ENCODE data around the gene PACRG.

The PACRG gene

DNA sequence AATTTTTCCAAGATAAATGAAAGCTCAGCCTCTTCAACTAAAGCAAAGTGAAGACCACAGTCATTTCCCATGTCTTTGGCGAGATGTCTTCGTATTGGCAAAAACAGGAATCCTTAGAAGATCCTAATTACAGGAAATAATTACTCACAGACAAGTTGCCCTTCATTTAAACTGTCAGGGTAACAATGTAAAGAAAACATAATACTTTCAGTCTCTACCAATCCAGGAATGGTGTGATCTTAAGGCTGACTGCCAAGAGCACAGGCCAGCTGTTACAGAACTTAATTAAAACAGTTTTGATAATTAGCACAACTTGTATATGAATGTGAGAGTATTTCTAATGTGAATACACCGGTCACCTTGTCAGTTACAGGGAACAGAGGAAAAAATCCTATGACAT is 292.2 kb downstream of the PACRG start:
- Histone ChIP-seq H3K27me3 (ENCODE audit: control insufficient read depth, insufficient read depth, low read length) (no peaks in the 10 kb centered on the region), H3K4me3 (ENCODE audit: low read length) (no peak overlapping the region), H3K27ac (ENCODE audit: low read length) (no peak overlapping the region), H3K4me1 (ENCODE audit: control insufficient read depth, insufficient read depth, low read length) (no peaks in the 10 kb centered on the region), H3K36me3 (ENCODE audit: control insufficient read depth, insufficient read depth, low read length) (no peaks in the 10 kb centered on the region), H3K9me3 (ENCODE audit: control insufficient read depth, insufficient read depth, low read length) (no peaks in the 10 kb centered on the region)
- no peak for DNase-seq (ENCODE audit: low read depth, low spot score)
- WGBS (ENCODE audit: insufficient coverage, insufficient read length): no CpG with 5 or more reads among the region's 3 CpGs

GRCh38 chr6:163021054-163021453 is 293.3 kb downstream of the PACRG start:
- WGBS (ENCODE audit: insufficient coverage, insufficient read length): no CpG with 5 or more reads among the region's 5 CpGs
- H3K36me3 ChIP-seq (ENCODE audit: control insufficient read depth, insufficient read depth, low read length): no peaks in the 10 kb centered on the region
- no peak for DNase-seq (ENCODE audit: low read depth, low spot score)

GRCh38 chr6:163023700-163024099 is 295.9 kb downstream of the PACRG start:
- Histone ChIP-seq H3K4me3 (ENCODE audit: low read length) (no peak overlapping the region), H3K27ac (ENCODE audit: low read length) (no peak overlapping the region), H3K36me3 (ENCODE audit: control insufficient read depth, insufficient read depth, low read length) (no peaks in the 10 kb centered on the region), H3K9me3 (ENCODE audit: control insufficient read depth, insufficient read depth, low read length) (no peaks in the 10 kb centered on the region), H3K4me1 (ENCODE audit: control insufficient read depth, insufficient read depth, low read length) (peaks cover 3% of the 10 kb centered on the region; the same call in 1 of the 2 replicates), H3K27me3 (ENCODE audit: control insufficient read depth, insufficient read depth, low read length) (no peaks in the 10 kb centered on the region)
- no CpG with 5 or more reads among the region's 1 CpG for WGBS (ENCODE audit: insufficient coverage, insufficient read length)
- DNase-seq (ENCODE audit: low read depth, low spot score): no peak

More at GRCh38 chr6:163021054-163021453, 293.3 kb downstream of the PACRG start:
- H3K4me3 ChIP-seq (ENCODE audit: low read length): no peak overlapping the region
- H3K9me3 ChIP-seq (ENCODE audit: control insufficient read depth, insufficient read depth, low read length): no peaks in the 10 kb centered on the region
- no peak overlapping the region for H3K27ac ChIP-seq (ENCODE audit: low read length)
- no peaks in the 10 kb centered on the region for H3K27me3 ChIP-seq (ENCODE audit: control insufficient read depth, insufficient read depth, low read length)
- no peaks in the 10 kb centered on the region for H3K4me1 ChIP-seq (ENCODE audit: control insufficient read depth, insufficient read depth, low read length)

DNA sequence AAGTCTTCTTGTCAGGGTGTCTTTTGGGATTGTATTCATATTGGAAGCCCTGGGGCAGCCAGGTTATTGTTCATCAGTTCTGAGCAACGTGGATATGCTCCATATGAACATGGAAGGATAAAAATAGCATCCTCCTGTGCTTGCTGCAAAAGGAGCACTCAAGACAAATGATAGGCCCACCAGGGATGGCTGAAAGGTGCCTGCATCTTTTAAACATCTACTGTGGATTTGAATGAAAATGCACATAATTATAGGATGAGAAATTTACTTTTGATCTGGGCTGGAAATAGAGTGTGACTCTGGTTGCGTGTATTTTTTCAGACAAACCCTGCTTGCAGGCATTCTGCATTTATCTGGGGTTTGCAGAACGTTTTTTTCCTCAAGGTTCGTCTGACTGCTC is 299.1 kb downstream of the PACRG start:
- H3K27me3 ChIP-seq (ENCODE audit: control insufficient read depth, insufficient read depth, low read length): no peaks in the 10 kb centered on the region
- no peaks in the 10 kb centered on the region for H3K36me3 ChIP-seq (ENCODE audit: control insufficient read depth, insufficient read depth, low read length)
- WGBS (ENCODE audit: insufficient coverage, insufficient read length): no CpG with 5 or more reads among the region's 4 CpGs
- H3K4me1 ChIP-seq (ENCODE audit: control insufficient read depth, insufficient read depth, low read length): peaks cover 3% of the 10 kb centered on the region; the same call in 1 of the 2 replicates
- H3K4me3 ChIP-seq (ENCODE audit: low read length): no peak overlapping the region
- H3K9me3 ChIP-seq (ENCODE audit: control insufficient read depth, insufficient read depth, low read length): no peaks in the 10 kb centered on the region
- H3K27ac ChIP-seq (ENCODE audit: low read length): no peak overlapping the region
- DNase-seq (ENCODE audit: low read depth, low spot score): no peak

DNA sequence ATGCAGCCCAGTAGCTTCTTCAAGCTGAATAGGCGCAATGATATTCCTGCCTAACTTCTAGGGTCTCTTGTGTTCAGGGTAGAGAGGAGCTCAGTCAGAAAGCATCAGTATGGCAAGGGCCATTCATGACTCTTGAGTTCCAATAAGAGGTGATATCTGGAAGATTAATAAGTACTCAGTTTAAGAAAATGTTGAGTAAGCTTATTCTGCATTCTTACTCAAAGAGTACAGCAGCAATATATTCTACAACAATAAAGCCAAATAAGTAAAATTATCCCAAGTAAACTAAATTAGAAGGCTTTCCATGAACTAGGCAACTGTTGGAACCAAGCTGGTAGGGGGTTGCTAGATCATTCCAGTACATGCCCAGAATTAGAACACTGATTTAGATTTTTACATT is 303.2 kb downstream of the PACRG start:
- H3K4me1 ChIP-seq (ENCODE audit: control insufficient read depth, insufficient read depth, low read length): peaks cover 3% of the 10 kb centered on the region; the same call in 1 of the 2 replicates
- no peak overlapping the region for H3K4me3 ChIP-seq (ENCODE audit: low read length)
- no peaks in the 10 kb centered on the region for H3K9me3 ChIP-seq (ENCODE audit: control insufficient read depth, insufficient read depth, low read length)
- H3K27ac ChIP-seq (ENCODE audit: low read length): no peak overlapping the region
- no peaks in the 10 kb centered on the region for H3K27me3 ChIP-seq (ENCODE audit: control insufficient read depth, insufficient read depth, low read length)
- H3K36me3 ChIP-seq (ENCODE audit: control insufficient read depth, insufficient read depth, low read length): no peaks in the 10 kb centered on the region
- no CpG with 5 or more reads among the region's 1 CpG for WGBS (ENCODE audit: insufficient coverage, insufficient read length)
- DNase-seq (ENCODE audit: low read depth, low spot score): no peak

DNA sequence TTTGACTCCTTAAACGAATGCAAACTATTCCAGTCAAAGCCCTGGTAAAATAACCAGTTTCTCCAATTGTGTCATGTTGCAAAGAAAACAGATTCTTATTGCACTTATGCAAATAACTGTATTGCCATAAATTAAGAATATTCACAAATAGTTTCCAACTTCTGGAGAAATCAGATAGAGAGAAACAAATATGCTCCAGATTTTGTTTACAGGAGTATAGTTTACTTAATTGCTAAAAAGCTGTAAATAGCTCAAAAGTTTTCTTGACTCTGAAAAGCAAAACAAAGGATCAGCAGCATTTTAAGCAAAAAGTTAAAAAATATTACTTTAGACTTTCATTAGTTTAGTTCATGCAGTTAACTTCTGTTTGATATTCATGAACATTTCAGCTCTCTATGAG is 304.2 kb downstream of the PACRG start:
- no CpG with 5 or more reads among the region's 1 CpG for WGBS (ENCODE audit: insufficient coverage, insufficient read length)
- Histone ChIP-seq H3K9me3 (ENCODE audit: control insufficient read depth, insufficient read depth, low read length) (no peaks in the 10 kb centered on the region), H3K27ac (ENCODE audit: low read length) (no peak overlapping the region), H3K36me3 (ENCODE audit: control insufficient read depth, insufficient read depth, low read length) (no peaks in the 10 kb centered on the region), H3K4me3 (ENCODE audit: low read length) (no peak overlapping the region), H3K4me1 (ENCODE audit: control insufficient read depth, insufficient read depth, low read length) (peaks cover 3% of the 10 kb centered on the region; the same call in 1 of the 2 replicates), H3K27me3 (ENCODE audit: control insufficient read depth, insufficient read depth, low read length) (no peaks in the 10 kb centered on the region)
- no peak for DNase-seq (ENCODE audit: low read depth, low spot score)

GRCh38 chr6:163036160-163036645 is 308.4 kb downstream of the PACRG start:
- no CpG with 5 or more reads among the region's 3 CpGs for WGBS (ENCODE audit: insufficient coverage, insufficient read length)
- Histone ChIP-seq H3K36me3 (ENCODE audit: control insufficient read depth, insufficient read depth, low read length) (no peaks in the 10 kb centered on the region), H3K27ac (ENCODE audit: low read length) (no peak overlapping the region), H3K9me3 (ENCODE audit: control insufficient read depth, insufficient read depth, low read length) (no peaks in the 10 kb centered on the region), H3K4me3 (ENCODE audit: low read length) (no peak overlapping the region), H3K4me1 (ENCODE audit: control insufficient read depth, insufficient read depth, low read length) (no peaks in the 10 kb centered on the region), H3K27me3 (ENCODE audit: control insufficient read depth, insufficient read depth, low read length) (no peaks in the 10 kb centered on the region)
- no peak for DNase-seq (ENCODE audit: low read depth, low spot score)

DNA sequence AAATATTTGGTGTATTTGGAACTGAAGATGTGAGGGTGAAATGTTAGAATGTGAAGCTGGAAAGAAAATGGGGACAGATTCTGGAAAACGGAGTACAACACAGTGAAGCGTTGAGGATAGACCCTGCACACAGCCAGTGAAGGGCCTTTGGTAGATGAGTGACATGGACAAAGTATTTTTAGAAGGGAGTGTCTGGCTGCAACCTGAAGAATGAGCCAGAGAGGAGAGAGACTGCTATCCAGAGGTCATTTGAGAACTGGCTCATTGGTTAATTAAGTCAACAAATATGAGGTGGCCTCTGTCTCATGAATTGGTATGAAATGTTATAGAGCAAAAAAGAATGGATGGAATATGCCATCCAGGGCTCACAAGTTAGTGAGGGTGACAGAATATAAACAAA is 310.5 kb downstream of the PACRG start:
- no peaks in the 10 kb centered on the region for H3K36me3 ChIP-seq (ENCODE audit: control insufficient read depth, insufficient read depth, low read length)
- DNase-seq (ENCODE audit: low read depth, low spot score): no peak
- no peak overlapping the region for H3K4me3 ChIP-seq (ENCODE audit: low read length)
- H3K27me3 ChIP-seq (ENCODE audit: control insufficient read depth, insufficient read depth, low read length): no peaks in the 10 kb centered on the region
- no peaks in the 10 kb centered on the region for H3K4me1 ChIP-seq (ENCODE audit: control insufficient read depth, insufficient read depth, low read length)
- no peaks in the 10 kb centered on the region for H3K9me3 ChIP-seq (ENCODE audit: control insufficient read depth, insufficient read depth, low read length)
- H3K27ac ChIP-seq (ENCODE audit: low read length): no peak overlapping the region
- WGBS (ENCODE audit: insufficient coverage, insufficient read length): no CpG with 5 or more reads among the region's 2 CpGs

DNA sequence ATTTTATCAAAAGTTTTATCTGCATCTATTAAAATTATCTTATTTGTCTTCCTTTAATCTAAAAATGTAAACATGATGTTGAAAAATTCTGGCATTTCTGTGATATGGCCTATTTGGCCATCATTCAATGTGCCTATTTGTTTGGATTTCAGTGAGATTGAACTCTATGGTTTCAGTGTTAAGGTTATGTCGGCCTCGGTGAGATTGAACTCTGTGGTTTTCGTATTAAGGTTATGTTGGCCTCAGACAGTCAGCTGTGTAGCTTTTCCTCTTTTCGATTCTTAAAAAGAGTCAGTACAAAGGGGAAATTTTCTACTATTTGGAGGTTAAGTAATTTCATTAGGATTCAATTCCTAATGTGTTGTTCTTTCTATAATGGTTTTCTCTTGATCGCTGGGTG is 320.6 kb downstream of the PACRG start:
- no peaks in the 10 kb centered on the region for H3K36me3 ChIP-seq (ENCODE audit: control insufficient read depth, insufficient read depth, low read length)
- H3K27me3 ChIP-seq (ENCODE audit: control insufficient read depth, insufficient read depth, low read length): no peaks in the 10 kb centered on the region
- DNase-seq (ENCODE audit: low read depth, low spot score): no peak
- H3K27ac ChIP-seq (ENCODE audit: low read length): no peak overlapping the region
- no CpG with 5 or more reads among the region's 5 CpGs for WGBS (ENCODE audit: insufficient coverage, insufficient read length)
- no peak overlapping the region for H3K4me3 ChIP-seq (ENCODE audit: low read length)
- no peaks in the 10 kb centered on the region for H3K4me1 ChIP-seq (ENCODE audit: control insufficient read depth, insufficient read depth, low read length)
- no peaks in the 10 kb centered on the region for H3K9me3 ChIP-seq (ENCODE audit: control insufficient read depth, insufficient read depth, low read length)

- no peak for DNase-seq (ENCODE audit: low read depth, low spot score)
- H3K9me3 ChIP-seq (ENCODE audit: control insufficient read depth, insufficient read depth, low read length): no peaks in the 10 kb centered on the region
- no CpG with 5 or more reads among the region's 11 CpGs for WGBS (ENCODE audit: insufficient coverage, insufficient read length)
- no peaks in the 10 kb centered on the region for H3K27me3 ChIP-seq (ENCODE audit: control insufficient read depth, insufficient read depth, low read length)
- no peak overlapping the region for H3K4me3 ChIP-seq (ENCODE audit: low read length)
- no peaks in the 10 kb centered on the region for H3K36me3 ChIP-seq (ENCODE audit: control insufficient read depth, insufficient read depth, low read length)
- H3K27ac ChIP-seq (ENCODE audit: low read length): no peak overlapping the region
- H3K4me1 ChIP-seq (ENCODE audit: control insufficient read depth, insufficient read depth, low read length): no peaks in the 10 kb centered on the region
These were observed 326.0 kb downstream of the PACRG start for GRCh38 chr6:163053667-163054344.

DNA sequence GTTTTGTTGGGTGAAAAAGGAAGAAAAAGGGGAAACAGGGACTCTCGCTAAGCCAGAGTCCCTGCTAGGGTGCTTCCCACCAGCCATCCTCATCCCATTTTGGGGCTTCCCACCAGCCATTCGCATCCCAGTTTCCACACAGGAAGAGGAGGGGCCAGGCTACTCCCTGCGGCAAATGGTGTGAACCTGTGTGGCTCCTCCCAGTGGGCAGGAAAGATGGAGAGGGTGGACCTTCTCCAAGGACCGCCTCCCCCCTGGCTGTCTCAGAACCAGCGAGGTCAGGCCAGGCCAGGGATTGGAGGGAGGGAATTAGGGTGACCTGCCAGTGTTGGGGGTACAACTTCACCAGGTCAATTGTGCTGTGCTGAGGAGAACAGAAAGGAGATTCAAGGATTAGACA is 326.9 kb downstream of the PACRG start:
- no peak for DNase-seq (ENCODE audit: low read depth, low spot score)
- Histone ChIP-seq H3K27ac (ENCODE audit: low read length) (no peak overlapping the region), H3K9me3 (ENCODE audit: control insufficient read depth, insufficient read depth, low read length) (no peaks in the 10 kb centered on the region), H3K27me3 (ENCODE audit: control insufficient read depth, insufficient read depth, low read length) (no peaks in the 10 kb centered on the region), H3K4me1 (ENCODE audit: control insufficient read depth, insufficient read depth, low read length) (no peaks in the 10 kb centered on the region), H3K36me3 (ENCODE audit: control insufficient read depth, insufficient read depth, low read length) (no peaks in the 10 kb centered on the region), H3K4me3 (ENCODE audit: low read length) (no peak overlapping the region)
- WGBS (ENCODE audit: insufficient coverage, insufficient read length): no CpG with 5 or more reads among the region's 5 CpGs
